CD14-positive monocyte (primary cell): ENCODE results near the gene MYO3B. TPM values are rescaled to one million over a fixed set of nuclear protein-coding genes. Genes with fewer than 3 reads are reported as not detected.
A peak's percentile ranks its signal among the peaks of the same experiment; 100 is the strongest.

Experiments
- DNase-seq, 3 donors: peaks; one replicate each; pipeline ENCODE4 v3.0.0-alpha.2; 2011 to 2022
- H2AFZ ChIP-seq: 2 replicates; pipeline ENCODE4 v1.6.0; 2012; ENCODE audit warnings: mild to moderate bottlenecking, low read depth, low read length, inconsistent platforms; ENCODE audit not compliant: insufficient read depth, poor library complexity, severe bottlenecking
- H3K27ac ChIP-seq, 2 donors: 1 replicate in 1 of 2; 2 replicates in 1 of 2; pipeline ENCODE4 v1.5.1; 2012 to 2013; ENCODE audit warnings: low read length in 2 of 2, control low read depth in 1 of 2, inconsistent platforms in 1 of 2, low read depth in 1 of 2, mild to moderate bottlenecking in 1 of 2
- H3K27me3 ChIP-seq, 2 donors: one replicate each; pipeline versions ENCODE4 v1.6.0 to v1.6.1; 2011 to 2013; ENCODE audit warnings: low read length in 2 of 2; ENCODE audit not compliant: control insufficient read depth in 2 of 2, insufficient read depth in 2 of 2
- H3K36me3 ChIP-seq, 2 donors: replicated peaks in 1 of 2; 1 replicate in 1 of 2; 2 replicates in 1 of 2; pipeline versions ENCODE4 v1.5.1 to v1.6.1; 2012 to 2013; ENCODE audit warnings: low read length in 2 of 2, control low read depth in 1 of 2, inconsistent platforms in 1 of 2, mild to moderate bottlenecking in 1 of 2; ENCODE audit not compliant: insufficient read depth in 2 of 2, control insufficient read depth in 1 of 2
- H3K4me1 ChIP-seq, 2 donors: 1 replicate in 1 of 2; 2 replicates in 1 of 2; pipeline versions ENCODE4 v1.5.1 to v1.6.1; 2012 to 2013; ENCODE audit warnings: low read length in 2 of 2, control low read depth in 1 of 2, inconsistent platforms in 1 of 2, mild to moderate bottlenecking in 1 of 2, moderate library complexity in 1 of 2; ENCODE audit not compliant: insufficient read depth in 2 of 2, control insufficient read depth in 1 of 2
- H3K4me2 ChIP-seq: replicated peaks from 2 replicates; pipeline ENCODE3; 2012; ENCODE audit warnings: low read length, moderate library complexity, mild to moderate bottlenecking; ENCODE audit not compliant: poor library complexity, severe bottlenecking; ENCODE audit errors: extremely low read depth
- H3K4me3 ChIP-seq, 3 experiments: fragments of 200-600 bp in 1 of 3; sonication (generic) in 1 of 3; replicated peaks in 1 of 3; 1 replicate in 2 of 3; 2 replicates in 1 of 3; pipeline ENCODE4 v1.5.1; 2011 to 2013; ENCODE audit warnings: low read length in 3 of 3, mild to moderate bottlenecking in 3 of 3, control low read depth in 2 of 3, low read depth in 2 of 3, inconsistent platforms in 1 of 3, moderate library complexity in 1 of 3
- H3K79me2 ChIP-seq: 2 replicates; pipeline ENCODE4 v1.6.0; 2012; ENCODE audit warnings: mild to moderate bottlenecking, control low read depth, inconsistent platforms, low read length, moderate library complexity; ENCODE audit not compliant: insufficient read depth
- H3K9ac ChIP-seq: 2 replicates; pipeline ENCODE4 v1.6.0; 2017; ENCODE audit warnings: low read length, mild to moderate bottlenecking; ENCODE audit not compliant: insufficient read depth, poor library complexity, severe bottlenecking
- H3K9me3 ChIP-seq, 2 donors: replicated peaks in 1 of 2; 1 replicate in 1 of 2; 2 replicates in 1 of 2; pipeline versions ENCODE4 v1.5.1 to v1.6.1; 2012 to 2013; ENCODE audit warnings: low read length in 2 of 2, control low read depth in 1 of 2; ENCODE audit not compliant: control insufficient read depth in 1 of 2, insufficient read depth in 1 of 2
- H4K20me1 ChIP-seq: 2 replicates; pipeline ENCODE4 v1.6.0; 2012; ENCODE audit warnings: mild to moderate bottlenecking, low read length, control low read depth, moderate library complexity; ENCODE audit not compliant: insufficient read depth
- H3K27ac Mint-ChIP-seq, 7 donors: one replicate each; pipeline ENCODE4 v1.8.0; 2020; ENCODE audit warnings: mild to moderate bottlenecking in 7 of 7, mixed read lengths in 7 of 7, moderate library complexity in 6 of 7, inconsistent platforms in 2 of 7
- H3K27me3 Mint-ChIP-seq, 3 donors: one replicate each; pipeline ENCODE4 v1.8.0; 2021 to 2022; ENCODE audit warnings: low read depth in 3 of 3, mild to moderate bottlenecking in 3 of 3, mixed read lengths in 3 of 3, moderate library complexity in 3 of 3, inconsistent platforms in 1 of 3
- H3K36me3 Mint-ChIP-seq, 2 donors: one replicate each; pipeline ENCODE4 v1.8.0; 2020; ENCODE audit warnings: mixed read lengths in 2 of 2, inconsistent platforms in 1 of 2, mild to moderate bottlenecking in 1 of 2
- H3K4me1 Mint-ChIP-seq: one replicate; pipeline ENCODE4 v1.8.0; 2020; ENCODE audit warnings: mild to moderate bottlenecking, mixed read lengths
- H3K4me3 Mint-ChIP-seq, 2 donors: one replicate each; pipeline ENCODE4 v1.8.0; 2020; ENCODE audit warnings: mild to moderate bottlenecking in 2 of 2, mixed read lengths in 2 of 2, moderate library complexity in 1 of 2
- H3K9me3 Mint-ChIP-seq, 7 donors: one replicate each; pipeline ENCODE4 v1.8.0; 2020 to 2022; ENCODE audit warnings: mixed read lengths in 7 of 7, mild to moderate bottlenecking in 6 of 7, moderate library complexity in 6 of 7, inconsistent platforms in 2 of 7
- WGBS: methylation state at CpG from one replicate; pipeline ENCODE4 v1.1.5; 2013; ENCODE audit warnings: missing lambda C conversion rate; ENCODE audit not compliant: insufficient coverage; 5-methylcytosine and 5-hydroxymethylcytosine counted together
- intact Hi-C, 2 donors: fragments of 100-400 bp; cut with micrococcal nuclease; formaldehyde crosslinking; loops; one replicate each; pipeline versions ENCODE4 v1.15.0 to v1.15.1; 2023
- polyA plus RNA-seq, 3 donors: library from polyadenylated mRNA; depleted of rRNA in 1 of 3; unstranded in 2 of 3; stranded (reverse) in 1 of 3; fragments of 300-500 nt in 2 of 3; fragments of >200 nt in 1 of 3; fragmentation: Illumina TruSeq in 2 of 3; gene quantifications; 1 replicate in 2 of 3; 2 replicates in 1 of 3; pipeline ENCODE4 v1.2.3, GENCODE V29; 2012 to 2021
- TF ChIP-seq, protein P1 (sequence below): fragments of 200-600 bp; IDR thresholded peaks from one replicate; pipeline ENCODE4 v1.8.0; 2022; ENCODE audit warnings: antibody characterized with exemption, mild to moderate bottlenecking

MYO3B gene
- polyA plus RNA-seq, 3 donors = not detected

DNA sequence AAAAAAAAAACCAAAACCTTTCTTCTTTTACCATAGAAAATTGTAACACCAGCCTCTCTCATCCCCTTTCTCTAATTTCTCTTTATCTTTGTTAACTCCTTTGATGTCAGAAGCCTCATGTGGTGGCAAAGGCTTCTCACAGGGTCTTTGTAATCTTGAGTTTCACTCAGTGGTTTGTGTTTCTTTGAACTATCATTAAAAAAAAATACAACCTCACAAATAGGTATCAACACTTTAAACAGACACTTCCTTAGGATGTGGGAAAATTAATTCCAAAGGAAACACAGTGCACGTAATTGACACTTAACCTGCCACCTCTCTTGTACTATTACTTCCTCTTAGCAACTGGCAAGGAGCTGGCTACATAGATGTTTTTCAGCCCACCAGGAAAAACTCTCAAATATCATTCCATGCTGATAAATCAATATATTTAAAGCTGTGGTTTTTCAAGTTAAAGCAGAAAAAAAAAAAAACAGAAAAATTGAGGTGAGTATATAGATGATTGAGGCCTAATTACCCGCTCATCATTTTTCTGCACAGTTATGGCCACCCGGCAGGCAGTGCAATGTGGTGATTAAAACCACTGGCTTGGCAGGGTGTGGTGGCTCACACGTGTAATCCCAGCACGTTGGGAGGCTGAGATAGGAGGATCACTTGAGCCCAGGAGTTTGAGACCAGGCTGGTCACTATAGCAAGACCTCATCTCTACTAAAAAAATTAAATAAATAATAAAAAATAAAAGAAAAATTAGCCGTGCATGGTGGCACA lies 193.5 kb downstream of the MYO3B start:
- Histone ChIP-seq H3K27me3 (peaks cover 34 to 42% of the 10 kb centered on the region in 2 donors), H3K27ac (no peak overlapping the region), H3K4me1 (no peaks in the 10 kb centered on the region), H2AFZ (no peak overlapping the region), H3K4me2 (no peak overlapping the region), H4K20me1 (no peaks in the 10 kb centered on the region), H3K4me3 (no peak overlapping the region), H3K79me2 (no peaks in the 10 kb centered on the region), H3K36me3 (no peaks in the 10 kb centered on the region), H3K9me3 (no peaks in the 10 kb centered on the region), H3K9ac (no peak overlapping the region)
- no peaks in the 10 kb centered on the region for H3K9me3 Mint-ChIP-seq
- H3K4me3 Mint-ChIP-seq = peak overlapping the region in 1 of 2 donors; percentile 47
- no peaks in the 10 kb centered on the region for H3K36me3 Mint-ChIP-seq
- intact Hi-C loops = no loop called here
- H3K27ac Mint-ChIP-seq = no peak overlapping the region
- WGBS = 57% methylated on average over 2 of the region's 6 CpGs
- peaks cover 4% of the 10 kb centered on the region for H3K4me1 Mint-ChIP-seq
- H3K27me3 Mint-ChIP-seq = peaks cover 37 to 54% (median 38%) of the 10 kb centered on the region in 3 donors
- DNase-seq = no peak
- TF ChIP-seq, protein P1, sequence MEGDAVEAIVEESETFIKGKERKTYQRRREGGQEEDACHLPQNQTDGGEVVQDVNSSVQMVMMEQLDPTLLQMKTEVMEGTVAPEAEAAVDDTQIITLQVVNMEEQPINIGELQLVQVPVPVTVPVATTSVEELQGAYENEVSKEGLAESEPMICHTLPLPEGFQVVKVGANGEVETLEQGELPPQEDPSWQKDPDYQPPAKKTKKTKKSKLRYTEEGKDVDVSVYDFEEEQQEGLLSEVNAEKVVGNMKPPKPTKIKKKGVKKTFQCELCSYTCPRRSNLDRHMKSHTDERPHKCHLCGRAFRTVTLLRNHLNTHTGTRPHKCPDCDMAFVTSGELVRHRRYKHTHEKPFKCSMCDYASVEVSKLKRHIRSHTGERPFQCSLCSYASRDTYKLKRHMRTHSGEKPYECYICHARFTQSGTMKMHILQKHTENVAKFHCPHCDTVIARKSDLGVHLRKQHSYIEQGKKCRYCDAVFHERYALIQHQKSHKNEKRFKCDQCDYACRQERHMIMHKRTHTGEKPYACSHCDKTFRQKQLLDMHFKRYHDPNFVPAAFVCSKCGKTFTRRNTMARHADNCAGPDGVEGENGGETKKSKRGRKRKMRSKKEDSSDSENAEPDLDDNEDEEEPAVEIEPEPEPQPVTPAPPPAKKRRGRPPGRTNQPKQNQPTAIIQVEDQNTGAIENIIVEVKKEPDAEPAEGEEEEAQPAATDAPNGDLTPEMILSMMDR = no peak

DNA sequence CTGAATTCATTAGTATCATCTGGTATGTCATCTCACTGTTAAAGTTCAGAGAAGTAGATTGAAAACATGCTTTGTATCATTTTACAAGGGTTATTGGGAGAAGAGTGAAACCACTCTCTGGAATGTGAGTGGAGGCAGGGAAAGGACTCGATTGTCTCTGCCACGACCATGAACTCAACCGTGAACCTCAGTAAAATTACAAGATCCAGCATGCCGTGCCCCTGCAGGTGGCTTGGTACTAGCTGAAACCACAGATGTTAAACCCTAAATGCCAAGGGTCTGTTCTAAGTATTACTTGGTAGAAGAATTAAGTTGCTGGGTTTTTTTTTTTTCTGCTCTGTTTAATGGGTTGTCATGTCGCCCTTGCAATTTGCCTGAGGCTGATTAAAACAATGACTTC lies 197.2 kb downstream of the MYO3B start:
- Mint-ChIP-seq H3K36me3 (no peaks in the 10 kb centered on the region), H3K9me3 (no peaks in the 10 kb centered on the region), H3K4me1 (no peaks in the 10 kb centered on the region), H3K4me3 (peak overlapping the region in 1 of 2 donors; percentile 8), H3K27ac (no peak overlapping the region), H3K27me3 (peaks cover 27 to 37% (median 35%) of the 10 kb centered on the region in 3 donors)
- Histone ChIP-seq H3K79me2 (no peaks in the 10 kb centered on the region), H3K4me1 (no peaks in the 10 kb centered on the region), H3K4me3 (no peak overlapping the region), H3K27me3 (peaks cover 9 to 15% of the 10 kb centered on the region in 2 donors), H3K9me3 (no peaks in the 10 kb centered on the region), H3K4me2 (no peak overlapping the region), H4K20me1 (no peaks in the 10 kb centered on the region), H3K9ac (no peak overlapping the region), H3K27ac (no peak overlapping the region), H2AFZ (no peak overlapping the region), H3K36me3 (no peaks in the 10 kb centered on the region)
- no peak for DNase-seq
- TF ChIP-seq, protein P1 = no peak
- no CpG with 5 or more reads among the region's 5 CpGs for WGBS
- intact Hi-C loops = no loop called here
